Measurements from ENCODE around the gene GCFC2. TPM values are rescaled to one million over a fixed set of nuclear protein-coding genes. Genes with fewer than 3 reads are reported as not detected.
"Not testable (repeated sequence)": the region's sequence is repeated elsewhere in the genome, so short reads cannot be mapped to it uniquely, and the experiment has no call there.

Gene GCFC2
- polyA plus RNA-seq (2013, experiment 1 of 2; ENCODE audit: insufficient read length), result 7.9 TPM
- 10.4 TPM for polyA plus RNA-seq (2013, experiment 2 of 2; ENCODE audit: insufficient read length)

DNA sequence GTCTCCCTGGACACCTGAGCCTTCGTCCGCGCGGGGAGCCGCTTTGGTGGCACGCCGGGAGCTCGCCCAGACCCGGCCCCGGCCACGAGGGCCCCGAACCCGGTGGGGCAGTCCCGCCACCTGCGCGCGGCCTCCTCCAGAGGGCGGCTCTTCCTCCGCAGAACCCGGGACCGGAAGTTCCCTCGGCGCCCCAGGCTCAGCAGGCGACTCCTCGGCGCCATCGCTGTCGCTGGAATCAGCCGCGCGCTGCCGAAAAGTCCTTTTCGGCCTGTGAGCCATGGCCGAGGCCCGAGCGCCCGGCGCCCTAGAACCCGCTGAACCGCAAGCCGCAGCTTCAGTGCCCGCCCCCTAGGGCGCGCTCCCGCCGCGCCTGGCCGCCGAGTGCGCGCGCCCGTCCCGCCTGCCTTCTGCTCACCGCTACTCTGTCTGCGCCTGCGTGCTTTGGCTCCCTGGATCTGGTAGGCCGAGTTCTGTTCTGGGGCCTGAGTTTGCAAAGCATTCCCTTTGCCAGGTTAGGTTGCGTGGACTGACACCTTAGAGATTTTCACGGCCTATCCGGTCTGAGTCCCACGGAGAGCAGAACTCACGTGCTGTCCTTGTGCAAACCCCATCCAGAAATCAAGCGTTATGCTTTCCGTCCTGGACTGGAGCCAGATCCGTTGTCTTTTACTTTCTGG is at the start of gene GCFC2:
Gene GCFC2, minus strand, starts transcription at position 339 of the 677 bp plus-strand sequence. Its CDS starts 60 bp downstream, at position 279.
- peak; percentile 87 for DNase-seq

DNA sequence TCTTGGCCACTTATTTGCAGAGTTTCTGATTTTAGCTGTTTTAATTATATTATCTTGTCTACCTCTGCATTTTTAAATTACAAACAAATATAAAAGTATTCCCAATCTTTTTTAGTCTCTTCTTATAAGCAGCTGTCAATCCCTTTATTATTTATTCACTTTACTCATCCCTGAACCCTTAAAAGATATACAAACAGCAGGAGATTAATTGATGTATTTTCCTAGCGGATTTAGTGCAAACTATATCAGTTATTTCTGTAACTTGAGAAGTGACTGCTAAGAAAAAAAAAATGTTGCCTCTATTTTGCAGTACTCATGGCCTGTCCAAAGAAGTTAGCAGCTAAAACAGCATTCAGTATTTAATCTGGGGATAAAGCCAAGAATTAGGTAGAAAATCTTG is 42.1 kb upstream of the GCFC2 start:
- no peak for DNase-seq

DNA sequence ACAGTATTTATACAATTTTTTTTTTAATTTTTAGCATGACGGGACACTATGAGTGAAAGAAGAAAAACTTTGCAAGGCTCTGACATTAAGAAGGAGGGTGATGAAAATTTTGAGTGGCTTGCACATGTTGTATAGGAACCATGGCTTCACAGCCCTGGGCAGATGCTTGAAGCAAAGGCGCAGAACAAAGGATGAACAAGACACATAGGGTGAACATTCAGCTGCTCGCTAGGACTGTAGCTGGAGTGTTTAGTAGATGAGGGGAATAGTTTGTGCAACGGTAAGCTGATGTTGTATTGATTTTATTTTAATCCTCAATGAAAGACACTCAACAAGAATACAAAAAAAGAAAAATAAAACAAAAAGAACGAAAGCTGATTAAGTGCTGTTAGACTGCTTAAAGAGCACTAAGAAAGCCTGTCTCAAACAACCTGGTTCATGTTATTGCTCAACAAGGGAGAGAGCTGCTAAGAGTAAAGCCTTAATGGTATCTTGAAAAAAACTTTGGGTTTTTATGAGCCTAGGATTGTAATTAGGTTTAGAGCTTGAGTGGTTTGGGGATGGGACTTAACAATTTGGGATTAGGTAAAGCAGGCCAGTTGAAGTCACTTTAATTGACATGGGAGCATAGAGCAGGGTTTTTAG is 41.2 kb upstream of the GCFC2 start:
- no peak for DNase-seq

DNA sequence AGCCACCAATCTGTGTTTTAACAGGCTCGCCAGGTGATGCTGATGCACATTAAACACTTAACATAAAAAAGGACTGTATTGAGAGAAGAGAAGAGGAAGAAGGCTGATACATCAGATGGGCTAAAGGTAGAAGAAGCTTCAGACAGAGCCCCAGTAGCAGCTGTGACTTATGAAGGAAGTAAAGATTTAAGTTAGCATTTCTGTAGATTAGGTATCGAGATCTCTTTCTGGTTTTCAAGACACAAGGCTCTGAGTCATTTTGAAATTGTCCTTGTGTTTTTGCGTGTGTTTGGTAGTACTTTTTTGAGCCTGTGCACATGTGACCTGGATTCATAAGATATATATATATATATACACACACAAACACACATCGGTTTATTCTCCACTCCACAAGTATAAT is 40.6 kb upstream of the GCFC2 start:
- DNase-seq, result no peak

DNA sequence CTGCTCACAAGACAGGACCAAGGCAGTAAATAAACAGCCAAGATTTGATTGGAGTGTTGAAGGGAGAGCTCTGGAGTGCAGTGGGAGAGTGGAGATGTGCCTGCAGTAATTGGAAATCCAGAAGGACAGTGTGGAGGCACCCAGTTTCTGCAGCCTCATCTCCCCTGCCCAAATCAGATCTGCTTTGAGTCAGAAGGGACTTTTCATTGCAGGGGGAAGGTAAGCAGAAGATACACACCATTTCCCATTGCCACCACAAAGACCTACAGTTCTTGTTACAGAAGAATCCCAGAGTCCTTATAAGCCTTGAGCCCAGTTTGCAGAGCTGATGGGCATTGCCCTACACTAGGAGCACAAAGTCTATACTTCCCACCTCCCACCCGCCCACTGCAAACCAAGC is 27.2 kb upstream of the GCFC2 start:
- no peak for DNase-seq

DNA sequence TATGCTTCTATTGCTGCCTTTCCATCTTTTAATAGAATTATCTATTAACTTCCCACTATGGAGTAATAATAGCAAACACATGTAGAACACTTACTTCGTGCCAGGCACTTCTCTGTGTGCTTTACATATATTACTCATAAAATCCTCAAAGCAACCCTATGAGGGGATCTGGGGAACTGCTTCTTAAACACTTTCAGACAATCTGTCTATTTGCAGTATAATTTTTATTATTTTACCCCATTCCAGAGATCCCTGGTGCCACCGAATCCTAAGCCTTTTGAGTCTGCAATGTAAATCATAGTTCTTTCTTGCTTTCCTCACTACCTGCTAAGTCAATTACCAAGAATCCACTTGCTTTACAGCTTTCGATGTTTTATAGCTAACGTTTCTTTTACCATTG is 25.6 kb upstream of the GCFC2 start:
- DNase-seq, result no peak

DNA sequence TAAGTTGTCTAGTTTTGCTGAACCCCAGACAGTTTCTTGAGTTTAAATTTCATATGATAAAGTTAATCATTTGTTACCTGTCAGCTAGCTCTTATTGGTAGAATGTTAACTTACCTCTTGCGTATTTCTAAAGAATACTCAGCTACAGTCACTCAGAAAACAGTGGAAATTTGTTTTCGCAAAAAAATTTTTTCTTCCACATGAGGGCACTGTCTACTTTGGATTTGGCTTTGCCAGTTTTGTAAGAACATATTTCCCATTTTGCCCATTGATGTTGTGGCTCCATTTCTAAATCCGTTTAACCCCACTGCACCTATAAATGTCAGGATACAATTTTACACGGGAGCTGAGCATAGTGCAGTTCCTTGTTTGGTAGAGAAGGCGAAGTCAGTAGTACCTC is 19.1 kb upstream of the GCFC2 start:
- no peak for DNase-seq

DNA sequence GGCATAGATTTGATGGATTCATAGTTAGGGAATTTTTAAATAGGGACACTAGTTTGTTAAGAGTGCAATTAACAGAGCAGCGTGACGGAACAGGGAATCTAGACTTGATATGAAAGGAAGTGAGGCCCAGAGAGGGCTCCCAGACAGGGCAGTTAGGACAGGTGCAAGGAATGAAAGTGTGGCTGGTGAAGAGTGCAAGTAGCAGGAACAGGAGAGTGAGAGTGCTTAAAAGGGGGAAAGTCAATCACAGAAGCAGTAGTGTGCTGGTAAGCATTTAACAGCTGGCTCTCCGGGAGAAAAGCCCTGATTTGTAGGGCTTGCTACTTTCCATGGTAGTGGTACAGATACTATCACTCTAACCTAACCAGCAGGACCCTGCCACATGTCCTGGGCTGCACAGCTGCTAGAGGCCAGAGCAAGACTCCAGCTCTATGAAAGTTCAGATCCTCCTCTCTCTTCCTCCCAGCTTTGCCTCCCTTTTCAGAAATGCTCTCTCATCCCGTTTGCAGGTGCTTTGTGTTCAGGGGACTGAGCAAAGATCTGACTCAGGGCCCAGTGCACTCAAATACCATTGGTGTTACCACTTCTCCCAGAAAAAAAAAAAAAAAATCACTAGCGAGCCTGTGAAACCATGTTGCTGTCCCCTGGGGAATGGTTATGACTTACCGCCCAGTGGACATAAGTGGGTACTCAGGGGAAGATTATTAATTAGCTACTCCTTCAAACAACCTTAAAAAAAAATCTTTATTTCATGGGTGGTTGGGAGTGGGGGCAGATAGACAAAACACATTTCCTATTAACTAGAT is 18.1 kb upstream of the GCFC2 start:
- no peak for DNase-seq

DNA sequence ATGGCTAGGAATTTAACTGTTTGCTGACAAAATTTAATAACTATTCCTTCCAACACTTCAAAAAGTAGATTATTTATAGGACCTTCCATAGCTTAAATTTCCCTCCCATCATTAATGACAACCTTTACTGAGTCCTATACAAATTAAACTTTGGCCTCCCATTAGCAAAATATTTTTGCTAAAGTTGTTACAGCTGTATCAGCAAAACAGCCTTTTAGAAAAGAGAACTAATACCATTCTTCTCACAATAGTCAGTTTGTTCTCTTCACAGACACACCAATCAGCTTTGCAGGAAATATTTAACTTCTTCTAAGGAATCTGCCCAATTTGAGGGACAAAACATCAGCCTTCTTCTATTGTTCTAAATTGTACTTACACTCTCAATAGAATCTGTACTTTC is 12.0 kb upstream of the GCFC2 start:
- no peak for DNase-seq

DNA sequence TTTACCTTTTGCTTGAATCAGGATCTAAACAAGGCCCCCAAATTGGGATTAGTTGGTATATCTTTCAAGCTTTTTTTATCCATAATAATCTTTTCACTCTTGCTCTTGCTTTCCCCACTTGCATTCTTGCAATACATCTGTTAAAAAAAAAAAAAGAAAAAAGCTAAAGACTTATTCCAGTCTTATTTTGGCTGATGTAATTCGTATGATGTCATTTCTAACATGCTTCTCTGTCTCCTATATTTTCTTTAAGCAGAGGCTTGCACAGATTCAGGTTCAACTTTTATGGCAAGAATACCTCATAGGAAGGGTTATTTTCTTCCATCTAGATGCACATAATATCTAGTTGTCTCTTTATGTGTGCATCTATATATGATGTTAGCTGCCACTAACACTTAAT is 9.8 kb upstream of the GCFC2 start:
- no peak for DNase-seq

DNA sequence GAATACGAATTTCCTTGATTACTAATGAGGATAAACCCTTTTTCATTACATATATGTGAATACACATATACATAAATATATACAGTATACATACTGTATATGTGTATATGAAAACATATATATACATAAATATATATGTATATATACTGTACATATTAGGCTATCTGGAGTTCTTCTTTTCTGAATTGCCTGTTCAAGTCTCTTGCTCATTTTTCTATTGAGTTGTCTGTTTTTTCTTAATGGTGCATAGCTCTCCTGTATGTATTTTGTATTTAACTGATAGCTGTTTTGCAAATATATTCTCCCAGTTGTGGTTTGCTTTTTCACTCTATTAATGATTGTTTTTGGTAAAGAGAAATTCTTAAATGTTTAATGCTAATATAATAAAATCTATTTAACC is 8.9 kb upstream of the GCFC2 start:
- DNase-seq, result no peak

DNA sequence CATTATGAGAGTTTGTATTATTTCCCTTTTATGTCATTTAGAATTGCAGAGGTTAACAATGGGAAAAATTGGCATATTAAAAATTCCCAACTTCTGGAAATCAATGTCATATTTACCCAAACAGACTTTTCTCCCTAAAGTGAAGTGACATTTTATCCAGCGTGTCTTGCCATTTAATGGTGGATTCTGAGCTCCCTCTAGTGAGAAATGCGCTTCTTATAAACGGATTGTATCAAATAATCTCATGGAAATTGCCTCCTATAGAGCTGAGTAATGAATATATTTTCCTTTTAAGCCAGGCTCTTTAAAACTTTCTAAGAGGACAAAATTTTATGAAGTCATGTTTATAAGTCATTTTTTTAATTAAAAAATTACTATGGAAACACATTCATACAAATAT is 5.7 kb upstream of the GCFC2 start:
- DNase-seq, result peak; percentile 13

DNA sequence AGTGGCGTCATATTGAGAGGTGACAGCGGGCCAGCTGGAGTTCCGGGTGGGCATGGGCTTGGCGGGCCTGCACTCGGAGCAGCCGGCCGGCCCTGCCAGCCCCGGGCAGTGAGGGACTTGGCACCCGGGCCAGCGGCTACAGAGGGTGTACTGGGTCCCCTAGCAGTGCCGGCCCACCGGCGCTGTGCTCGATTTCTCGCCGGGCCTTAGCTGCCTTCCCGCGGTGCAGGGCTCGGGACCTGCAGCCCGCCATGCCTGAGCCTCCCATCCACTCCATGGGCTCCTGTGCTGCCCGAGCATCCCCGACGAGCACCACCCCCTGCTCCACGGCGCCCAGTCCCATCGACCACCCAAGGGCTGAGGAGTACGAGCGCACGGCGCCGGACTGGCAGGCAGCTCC is 875 bp upstream of the GCFC2 start:
- DNase-seq, result not testable (repeated sequence)

DNA sequence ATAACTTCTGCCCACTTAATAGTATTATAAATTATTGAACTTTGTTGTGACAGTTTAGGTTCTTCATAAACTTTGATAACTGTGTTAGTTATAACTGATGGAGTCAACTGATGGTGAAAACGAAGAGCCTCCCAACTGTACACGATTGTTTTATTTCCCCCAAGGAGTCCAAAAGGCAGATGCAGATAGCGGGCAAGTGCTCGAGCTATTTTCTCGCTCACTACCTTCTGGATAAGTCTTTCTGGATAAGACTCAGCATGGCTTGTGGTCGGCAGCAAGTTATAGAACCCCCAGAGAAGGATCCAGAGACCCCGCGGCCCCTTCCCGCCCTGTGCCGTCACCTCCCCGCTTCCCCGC is 517 bp downstream of the GCFC2 start:
- DNase-seq, result no peak

DNA sequence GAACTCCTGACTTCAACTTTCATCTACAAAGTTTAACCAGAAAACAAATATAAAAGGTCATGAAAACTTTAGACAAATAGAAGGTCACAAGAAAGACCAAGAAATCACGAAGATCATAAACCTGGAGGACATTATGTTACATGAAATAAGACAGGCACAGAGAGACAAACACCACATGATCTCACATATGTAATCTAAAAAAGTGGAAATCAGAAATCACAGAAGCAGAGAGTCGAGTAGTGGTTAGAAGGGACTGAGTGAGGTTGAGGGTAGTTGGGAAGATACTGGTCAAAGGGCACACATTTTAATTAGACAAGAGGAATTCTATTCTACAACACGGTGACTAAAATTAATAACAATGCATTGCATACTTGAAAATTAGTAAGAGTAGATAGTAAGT is 1.4 kb downstream of the GCFC2 start:
- no peak for DNase-seq

DNA sequence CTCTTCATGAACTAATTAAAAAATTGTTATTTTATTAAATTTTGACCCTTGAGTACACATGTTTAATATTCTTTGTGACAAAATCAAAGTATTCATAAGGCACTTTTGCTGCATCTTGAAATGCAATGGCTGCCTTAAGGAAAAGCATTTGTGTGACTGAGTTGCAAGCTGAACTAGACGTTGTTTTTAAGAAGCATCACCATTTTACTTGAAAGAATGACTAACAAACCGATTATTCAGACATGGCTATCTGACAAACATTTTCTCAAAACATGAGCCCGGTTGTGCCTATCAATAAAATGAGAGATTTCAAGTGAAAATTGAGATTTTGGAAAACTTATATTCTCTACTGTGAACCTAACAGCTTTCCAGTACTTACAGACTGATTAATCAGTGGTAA is 2.8 kb downstream of the GCFC2 start:
- no peak for DNase-seq

DNA sequence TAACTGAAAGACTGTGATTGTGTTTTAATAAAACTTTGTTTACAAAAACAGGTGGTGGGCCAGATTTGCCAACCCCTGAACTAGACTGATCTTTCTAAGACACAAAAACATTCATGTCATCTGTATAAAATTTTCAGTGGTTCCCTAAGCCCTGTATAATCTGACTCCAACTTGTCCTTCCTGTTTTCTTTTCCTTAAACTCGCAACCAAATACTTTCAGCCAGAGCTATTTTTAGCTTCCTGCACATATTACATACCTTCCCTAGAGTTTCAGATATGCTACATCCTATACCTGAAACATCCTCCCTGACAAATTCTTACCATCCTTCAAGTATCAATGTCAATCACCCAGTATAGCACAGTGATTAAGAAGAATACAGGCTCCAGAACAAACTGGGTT is 4.8 kb downstream of the GCFC2 start:
- DNase-seq, result peak; percentile 52

DNA sequence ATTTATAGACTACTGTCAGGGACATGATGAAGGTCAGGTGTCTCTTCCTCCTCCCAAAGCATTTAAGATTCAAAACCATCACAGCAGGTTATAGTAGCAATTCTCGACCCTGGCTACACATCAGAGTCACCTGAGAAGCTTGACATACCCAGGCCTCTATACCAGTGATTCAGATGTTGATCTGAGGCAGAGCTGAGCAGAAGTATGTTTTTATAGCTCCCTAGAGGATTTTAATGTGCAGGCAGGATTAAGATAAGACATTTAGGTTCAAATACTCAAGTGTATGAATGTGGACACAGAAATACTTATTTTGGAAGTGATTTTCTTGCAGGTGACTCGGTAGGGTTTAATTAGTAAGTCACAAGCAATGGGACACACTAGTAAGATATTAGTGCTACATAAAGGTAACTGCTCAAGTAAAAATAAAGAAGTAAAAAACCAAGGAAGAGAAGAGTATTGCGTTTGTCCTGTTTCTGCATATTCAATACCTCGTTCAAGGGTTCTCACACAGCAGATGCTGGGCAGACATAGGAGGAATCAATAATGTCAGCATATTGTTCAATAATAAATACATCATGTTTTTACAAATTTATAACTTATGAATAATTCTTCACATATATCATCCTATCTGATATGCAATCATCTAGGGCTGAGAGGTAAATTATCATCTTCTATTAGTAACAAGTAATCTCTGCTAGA is 7.0 kb downstream of the GCFC2 start:
- no peak for DNase-seq

DNA sequence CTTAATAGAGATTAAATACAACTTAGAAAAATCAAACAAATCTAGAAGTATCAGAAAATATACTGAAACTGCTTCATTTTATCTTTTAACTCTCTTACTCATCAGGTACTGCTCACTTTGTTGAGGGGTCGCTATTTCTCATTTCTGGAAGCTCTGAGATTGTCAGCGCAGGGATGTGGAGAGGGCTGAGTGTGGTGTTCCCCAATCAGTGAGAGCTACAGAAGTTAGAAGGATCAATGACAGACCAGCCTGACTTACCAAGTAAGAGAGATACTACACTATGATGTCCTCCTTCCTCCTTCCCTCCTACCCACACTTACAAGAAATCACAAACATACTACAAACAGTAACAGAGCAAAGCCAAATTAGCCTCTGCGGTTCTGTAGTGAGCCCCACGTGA is 8.1 kb downstream of the GCFC2 start:
- no peak for DNase-seq

DNA sequence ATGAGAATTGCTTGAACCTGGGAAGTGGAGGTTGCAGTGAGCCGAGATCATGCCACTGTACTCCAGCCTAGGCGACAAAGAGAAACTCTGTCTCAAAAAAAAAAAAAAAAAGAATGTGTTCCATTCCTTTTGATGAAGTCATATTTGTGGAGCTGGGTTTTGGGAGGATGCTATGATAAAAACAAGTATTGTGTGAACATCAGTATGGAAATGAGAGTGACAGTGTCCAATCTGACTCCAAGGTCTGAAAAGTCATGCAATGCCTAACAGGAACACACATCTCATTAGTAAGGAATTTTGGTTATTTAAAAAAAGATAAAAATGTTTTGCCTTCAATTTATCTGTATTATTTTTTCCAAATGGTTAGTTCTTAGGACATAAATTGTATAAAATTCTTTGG is 11.8 kb downstream of the GCFC2 start:
- peak; percentile 59 for DNase-seq

DNA sequence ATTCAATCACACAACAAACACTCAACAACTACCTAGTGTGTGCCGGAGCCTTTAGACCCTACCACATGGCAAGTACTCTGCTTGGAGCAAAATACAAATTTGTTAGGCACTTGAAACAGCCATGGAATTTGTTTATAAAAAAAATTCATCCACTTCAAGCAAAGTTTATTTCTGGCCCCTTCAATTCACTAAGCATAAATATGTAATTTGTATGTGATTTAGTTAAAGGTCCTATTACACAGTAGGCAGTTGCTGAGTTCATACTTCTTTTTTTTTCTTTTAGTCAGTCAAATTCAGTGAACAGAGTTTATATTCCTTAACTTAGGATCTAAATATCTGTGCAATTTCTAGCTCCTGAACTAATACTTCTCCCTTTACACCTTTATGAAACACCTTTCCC is 22.5 kb downstream of the GCFC2 start:
- no peak for DNase-seq

DNA sequence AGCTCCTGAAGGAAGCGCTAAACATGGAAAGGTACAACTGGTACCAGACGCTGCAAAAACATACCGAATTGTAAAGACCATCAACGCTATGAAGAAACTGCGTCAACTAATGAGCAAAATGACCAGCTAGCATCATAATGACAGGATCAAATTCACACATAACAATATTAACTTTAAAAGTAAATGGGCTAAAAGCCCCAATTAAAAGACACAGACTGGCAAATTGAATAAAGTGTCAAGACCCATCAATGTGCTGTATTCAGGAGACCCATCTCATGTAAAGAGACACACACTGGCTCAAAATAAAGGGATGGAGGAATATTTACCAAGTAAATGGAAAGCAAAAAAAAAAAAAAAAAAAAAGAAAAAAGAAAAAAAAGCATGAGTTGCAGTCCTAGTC is 27.3 kb downstream of the GCFC2 start:
- DNase-seq, result not testable (repeated sequence)

DNA sequence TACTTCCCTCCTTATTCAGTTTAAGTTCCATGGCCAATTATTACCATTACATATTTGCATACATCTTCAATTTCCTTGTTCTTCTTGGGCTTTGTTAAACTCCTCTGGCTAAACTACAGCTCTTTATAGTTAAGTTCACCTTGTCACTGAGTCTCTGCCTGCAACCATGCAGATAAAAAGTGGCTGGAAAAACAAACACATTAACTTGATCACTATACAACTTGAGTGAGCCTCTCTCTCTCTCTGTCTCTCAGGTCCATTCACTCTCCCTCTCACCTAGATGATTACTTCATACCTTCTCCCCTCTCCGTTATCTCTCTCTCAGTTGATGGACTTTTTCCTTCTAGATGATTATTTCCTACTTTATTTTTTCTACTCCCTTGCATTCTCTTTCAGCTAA is 30.3 kb downstream of the GCFC2 start:
- no peak for DNase-seq
